Measurements from ENCODE around the gene SNX2.

SNX2 gene

DNA sequence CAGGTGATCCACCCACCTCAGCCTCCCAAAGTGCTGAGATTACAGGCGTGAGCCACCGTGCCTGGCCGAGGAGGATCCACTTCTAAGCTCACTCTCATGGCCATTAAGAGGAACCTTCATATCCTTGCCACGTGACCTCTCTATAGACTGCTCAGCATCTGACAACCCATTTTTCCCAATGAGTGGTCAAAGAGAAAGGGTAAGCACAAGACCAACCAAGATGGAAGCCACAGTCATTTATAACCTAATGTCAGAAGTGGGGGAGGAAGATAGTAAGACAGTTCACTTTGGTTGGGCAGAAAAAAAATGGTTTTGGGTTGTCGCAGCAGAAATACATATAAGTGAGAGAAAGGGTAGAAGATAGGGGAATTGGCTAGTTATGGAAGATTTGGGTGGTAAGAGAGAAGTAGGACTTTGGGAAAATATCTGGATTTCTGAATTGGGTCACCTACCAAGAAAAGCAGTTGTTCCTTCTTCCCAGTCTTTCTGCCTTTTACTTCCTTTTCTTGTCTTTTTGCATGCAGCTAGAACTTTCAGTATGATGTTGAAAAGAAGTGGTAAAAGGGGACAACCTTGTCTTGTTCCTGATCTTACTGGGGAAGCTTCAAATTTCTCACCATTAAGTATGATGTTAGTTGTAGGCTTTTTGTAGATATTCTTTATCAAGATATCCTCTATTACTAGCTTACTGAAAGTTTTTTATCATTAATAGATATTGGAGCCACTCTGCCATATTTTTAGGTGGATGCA, 15.6 kb downstream of the SNX2 start:
- H3K4me3 ChIP-seq (ENCODE audit: low read depth, low read length), result no peak overlapping the region
- TF ChIP-seq, protein P1, sequence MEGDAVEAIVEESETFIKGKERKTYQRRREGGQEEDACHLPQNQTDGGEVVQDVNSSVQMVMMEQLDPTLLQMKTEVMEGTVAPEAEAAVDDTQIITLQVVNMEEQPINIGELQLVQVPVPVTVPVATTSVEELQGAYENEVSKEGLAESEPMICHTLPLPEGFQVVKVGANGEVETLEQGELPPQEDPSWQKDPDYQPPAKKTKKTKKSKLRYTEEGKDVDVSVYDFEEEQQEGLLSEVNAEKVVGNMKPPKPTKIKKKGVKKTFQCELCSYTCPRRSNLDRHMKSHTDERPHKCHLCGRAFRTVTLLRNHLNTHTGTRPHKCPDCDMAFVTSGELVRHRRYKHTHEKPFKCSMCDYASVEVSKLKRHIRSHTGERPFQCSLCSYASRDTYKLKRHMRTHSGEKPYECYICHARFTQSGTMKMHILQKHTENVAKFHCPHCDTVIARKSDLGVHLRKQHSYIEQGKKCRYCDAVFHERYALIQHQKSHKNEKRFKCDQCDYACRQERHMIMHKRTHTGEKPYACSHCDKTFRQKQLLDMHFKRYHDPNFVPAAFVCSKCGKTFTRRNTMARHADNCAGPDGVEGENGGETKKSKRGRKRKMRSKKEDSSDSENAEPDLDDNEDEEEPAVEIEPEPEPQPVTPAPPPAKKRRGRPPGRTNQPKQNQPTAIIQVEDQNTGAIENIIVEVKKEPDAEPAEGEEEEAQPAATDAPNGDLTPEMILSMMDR (conservative IDR thresholded peaks at IDR 0.05; ENCODE audit: low read depth, low read length), result no peak
- DNase-seq (ENCODE audit: low read depth), result no peak

DNA sequence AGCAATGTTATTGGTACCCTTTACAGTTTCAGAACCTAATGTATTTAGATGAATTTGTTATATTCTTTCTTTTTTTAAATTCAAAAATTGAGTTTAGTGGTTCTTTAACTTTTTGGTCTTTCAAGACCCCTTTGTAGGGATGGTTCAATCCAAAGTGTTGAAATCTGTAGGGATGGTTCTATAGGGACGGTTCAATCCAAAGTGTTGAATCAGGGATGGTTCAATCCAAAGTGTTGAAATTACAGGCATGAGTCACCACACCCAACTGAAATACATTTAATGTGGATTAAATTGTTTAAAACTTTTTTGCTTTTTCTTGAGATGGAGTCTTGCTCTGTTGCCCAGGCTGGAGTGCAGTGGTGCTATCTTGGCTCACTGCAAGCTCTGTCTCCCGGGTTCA, 30.6 kb downstream of the SNX2 start:
- peak; percentile 70 for DNase-seq (ENCODE audit: low read depth)
- no peak overlapping the region for H3K4me3 ChIP-seq (ENCODE audit: low read depth, low read length)
- TF ChIP-seq, protein P1 (conservative IDR thresholded peaks at IDR 0.05; ENCODE audit: low read depth, low read length), result no peak

DNA sequence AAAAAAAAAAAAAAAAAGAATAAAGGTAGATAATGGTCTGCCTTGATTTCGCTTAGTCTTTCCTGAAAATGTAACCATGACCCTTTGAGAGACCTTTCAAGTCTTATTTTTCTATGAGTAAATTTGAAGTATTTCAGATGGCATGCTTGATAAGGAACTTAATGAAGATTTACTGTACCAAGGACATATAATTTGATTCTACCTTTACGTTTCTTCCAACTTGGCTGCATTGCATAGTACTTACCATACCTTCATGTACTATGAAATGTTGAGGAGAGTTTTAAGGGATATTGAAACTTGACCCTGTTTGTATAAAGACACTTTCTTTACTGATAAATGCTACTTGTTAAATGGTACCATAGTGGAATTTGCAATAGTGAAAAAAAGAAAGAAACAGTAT, 35.5 kb downstream of the SNX2 start:
- no peak for DNase-seq (ENCODE audit: low read depth)
- no peak overlapping the region for H3K4me3 ChIP-seq (ENCODE audit: low read depth, low read length)
- TF ChIP-seq, protein P1 (conservative IDR thresholded peaks at IDR 0.05; ENCODE audit: low read depth, low read length), result no peak

DNA sequence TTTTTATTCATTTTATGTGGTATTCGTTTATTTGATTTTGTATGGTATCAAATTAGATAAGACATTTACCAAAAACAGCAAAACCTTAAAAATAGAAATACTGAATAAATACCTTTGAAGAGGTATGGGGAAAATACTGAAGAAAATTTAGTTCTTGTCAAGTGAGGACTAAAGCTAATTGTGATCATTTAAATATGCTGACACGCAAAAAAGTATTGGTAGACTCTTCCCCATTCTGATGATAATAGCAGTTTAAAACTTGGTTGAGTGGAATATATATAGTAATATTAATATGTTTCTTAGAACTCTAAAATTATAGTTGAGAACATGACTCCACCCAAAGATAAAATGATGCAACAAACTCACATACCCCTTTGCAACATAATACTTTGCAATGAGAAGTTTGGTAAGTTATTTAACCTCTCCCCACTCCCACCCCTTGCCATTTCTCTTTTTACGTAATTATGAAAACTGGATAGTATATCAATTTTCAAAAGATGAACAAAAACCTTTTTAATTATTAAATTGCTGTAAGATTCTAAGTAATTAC, 40.4 kb downstream of the SNX2 start:
- no peak overlapping the region for H3K4me3 ChIP-seq (ENCODE audit: low read depth, low read length)
- DNase-seq (ENCODE audit: low read depth), result no peak
- TF ChIP-seq, protein P1 (conservative IDR thresholded peaks at IDR 0.05; ENCODE audit: low read depth, low read length), result no peak

DNA sequence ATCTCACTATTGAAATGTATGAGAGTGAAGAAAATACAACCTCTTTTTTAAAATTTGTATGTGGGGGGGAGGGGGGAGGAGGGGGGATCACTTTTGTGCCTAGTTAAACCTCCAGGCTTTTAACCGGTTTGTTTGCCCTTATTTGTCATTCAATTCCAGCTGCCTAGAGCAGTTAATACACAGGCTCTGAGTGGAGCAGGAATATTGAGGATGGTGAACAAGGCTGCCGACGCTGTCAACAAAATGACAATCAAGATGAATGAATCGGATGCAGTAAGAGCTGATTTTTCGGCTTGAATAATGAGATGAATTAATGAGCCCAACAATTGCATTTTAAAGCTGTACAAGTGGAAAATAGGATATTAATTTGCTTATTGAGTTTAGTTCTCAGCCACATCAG, 41.9 kb downstream of the SNX2 start:
- TF ChIP-seq, protein P1 (conservative IDR thresholded peaks at IDR 0.05; ENCODE audit: low read depth, low read length), result no peak
- H3K4me3 ChIP-seq (ENCODE audit: low read depth, low read length), result no peak overlapping the region
- no peak for DNase-seq (ENCODE audit: low read depth)

DNA sequence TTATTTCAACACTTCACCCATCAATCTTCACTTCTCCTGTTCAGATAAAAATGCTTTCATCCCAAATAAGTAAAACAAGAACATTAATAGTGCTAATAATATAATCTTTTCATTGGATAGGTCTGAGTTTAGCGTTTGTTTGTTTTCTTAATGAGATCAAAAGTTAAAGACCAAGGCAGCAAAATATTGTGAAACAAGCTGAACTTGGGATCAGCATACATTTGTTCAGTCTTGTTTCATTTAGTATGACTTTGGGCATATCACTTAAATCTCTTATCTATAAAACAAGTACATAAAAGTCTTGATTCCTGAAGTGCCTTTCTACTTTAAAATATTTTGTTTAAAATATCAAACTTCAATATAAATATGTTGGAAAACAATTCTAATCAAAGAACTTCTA, 57.1 kb downstream of the SNX2 start:
- DNase-seq (ENCODE audit: low read depth), result no peak
- TF ChIP-seq, protein P1 (conservative IDR thresholded peaks at IDR 0.05; ENCODE audit: low read depth, low read length), result no peak
- H3K4me3 ChIP-seq (ENCODE audit: low read depth, low read length), result no peak overlapping the region

DNA sequence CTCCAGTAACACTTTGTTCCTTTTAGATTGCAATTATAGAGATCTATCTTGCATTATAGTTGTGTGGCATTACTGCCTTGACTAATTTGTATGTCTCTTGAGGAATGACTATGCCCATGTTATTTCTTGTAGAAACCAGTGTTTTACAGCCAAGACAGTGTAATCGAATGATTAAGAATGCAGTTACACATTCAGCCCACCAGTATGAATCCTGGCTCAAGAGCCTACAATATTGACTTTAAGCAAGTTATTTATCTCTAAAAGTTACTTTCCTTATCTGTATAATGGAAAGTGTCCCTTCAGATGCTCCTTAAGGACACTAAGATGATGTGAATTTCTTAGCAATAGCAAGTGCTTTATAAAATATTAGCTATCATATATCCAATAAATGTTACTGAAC, 60.8 kb downstream of the SNX2 start:
- no peak for DNase-seq (ENCODE audit: low read depth)
- H3K4me3 ChIP-seq (ENCODE audit: low read depth, low read length), result no peak overlapping the region
- TF ChIP-seq, protein P1 (conservative IDR thresholded peaks at IDR 0.05; ENCODE audit: low read depth, low read length), result no peak
